K562 (cell line): Measurements from ENCODE around the gene EEF2K. TPM values are rescaled to one million over a fixed set of nuclear protein-coding genes. Genes with fewer than 3 reads are reported as not detected.

ENCODE experiments used
- ATAC-seq: fragments of 200-7000 bp; cut with Tn5 transposase; 3 replicates; pipeline ENCODE4 v1.9.1; 2020; ENCODE audit warnings: moderate library complexity
- BruUV-seq: library from RNA; stranded (reverse); fragments of 400-500 nt; replicated peaks from 2 replicates; lab custom pipeline; 2021; lab: Mats Ljungman, UMichigan
- CTCF ChIA-PET: fragments of 300-600 bp; formaldehyde crosslinking; extraction: SDS; loops from one replicate; lab custom pipeline; 2021; ENCODE audit warnings: low intra/inter-chr PET ratio; lab: Yijun Ruan, JAX
- POLR2A ChIA-PET: fragments of 300-600, 350-650 bp; sonication (Branson Sonifier 250); formaldehyde crosslinking; extraction: SDS; loops from one replicate; lab custom pipeline; 2021; ENCODE audit warnings: antibody characterized with exemption, inconsistent platforms; lab: Yijun Ruan, JAX
- DNase-seq, 4 experiments: peaks; one replicate each; pipeline versions ENCODE4 v3.0.0 to v3.0.0-alpha.2; 2011 to 2018; ENCODE audit warnings: low spot score in 3 of 4, mixed read lengths in 3 of 4; ENCODE audit errors: extremely low read depth in 1 of 4
- FAIRE-seq: peaks from 2 replicates; lab custom pipeline; 2011; peaks lifted over from hg19 to GRCh38; lab: Jason Lieb, UNC
- H2AFZ ChIP-seq: 2 replicates; pipeline ENCODE4 v1.6.0; 2011; ENCODE audit warnings: low read depth, low read length, control low read depth, inconsistent platforms
- H3K27ac ChIP-seq: fragments of 200-600 bp; 3 replicates; pipeline ENCODE4 v1.8.0; 2011; ENCODE audit warnings: low read depth, mild to moderate bottlenecking, control low read depth, inconsistent platforms, low read length, moderate library complexity, mixed read lengths; ENCODE audit errors: extremely low read depth
- H3K27me3 ChIP-seq, 2 experiments: fragments of 300-600 bp in 1 of 2; 2 replicates in 1 of 2; 3 replicates in 1 of 2; pipeline versions ENCODE4 v1.6.0 to v1.8.0; 2011; ENCODE audit warnings: inconsistent platforms in 2 of 2, low read length in 2 of 2, mild to moderate bottlenecking in 1 of 2, mixed read lengths in 1 of 2, moderate library complexity in 1 of 2; ENCODE audit not compliant: control insufficient read depth in 2 of 2, insufficient read depth in 2 of 2
- H3K36me3 ChIP-seq: fragments of 300-600 bp; 3 replicates; pipeline ENCODE4 v1.8.0; 2011; ENCODE audit warnings: mild to moderate bottlenecking, low read length, inconsistent platforms; ENCODE audit not compliant: control insufficient read depth, insufficient read depth
- H3K4me1 ChIP-seq, 2 experiments: fragments of 200-600 bp in 1 of 2; replicated peaks in 1 of 2; 2 replicates in 1 of 2; 3 replicates in 1 of 2; pipeline versions ENCODE4 v1.5.1 to v1.8.0; 2011; ENCODE audit warnings: inconsistent platforms in 2 of 2, low read length in 2 of 2, mild to moderate bottlenecking in 1 of 2, mixed read lengths in 1 of 2, moderate library complexity in 1 of 2; ENCODE audit not compliant: control insufficient read depth in 2 of 2, insufficient read depth in 2 of 2
- H3K4me2 ChIP-seq: 2 replicates; pipeline ENCODE4 v1.6.1; 2011; ENCODE audit warnings: low read length, control low read depth, inconsistent platforms, mixed read lengths; ENCODE audit not compliant: insufficient read depth
- H3K4me3 ChIP-seq: fragments of 200-600 bp; sonication (generic), shearing (Covaris generic); 2 replicates; pipeline ENCODE4 v1.5.1; 2016; ENCODE audit warnings: control low read depth, inconsistent platforms
- H3K79me2 ChIP-seq: fragments of 200-600 bp; 3 replicates; pipeline ENCODE4 v1.8.0; 2011; ENCODE audit warnings: low read length, inconsistent platforms; ENCODE audit not compliant: control insufficient read depth, insufficient read depth
- H3K9ac ChIP-seq, 2 experiments: 2 replicates each; pipeline versions ENCODE4 v1.6.0 to v1.6.1; 2011; ENCODE audit warnings: low read depth in 2 of 2, low read length in 2 of 2, control low read depth in 1 of 2, inconsistent platforms in 1 of 2, mild to moderate bottlenecking in 1 of 2, mixed read lengths in 1 of 2; ENCODE audit not compliant: insufficient read depth in 1 of 2
- H3K9me1 ChIP-seq: one replicate; pipeline ENCODE4 v1.6.0; 2011; ENCODE audit warnings: inconsistent platforms, mild to moderate bottlenecking, low read length, moderate library complexity; ENCODE audit not compliant: control insufficient read depth, insufficient read depth
- H3K9me3 ChIP-seq: replicated peaks from 2 replicates; pipeline ENCODE4 v1.5.1; 2011; ENCODE audit warnings: low read depth, low read length, inconsistent platforms; ENCODE audit not compliant: control insufficient read depth, insufficient read depth
- H4K20me1 ChIP-seq: replicated peaks from 2 replicates; pipeline ENCODE4 v1.6.1; 2011; ENCODE audit warnings: low read length, inconsistent platforms, mixed read lengths; ENCODE audit not compliant: control insufficient read depth, insufficient read depth
- BRCA1 ChIP-seq, 2 experiments: fragments of 450-650 bp in 1 of 2; sonication (generic) in 1 of 2; formaldehyde crosslinking in 1 of 2; IDR thresholded peaks; 2 replicates each; pipeline versions ENCODE4 v1.5.0 to v1.6.1; 2017 to 2020; ENCODE audit warnings: mild to moderate bottlenecking in 1 of 2, missing genetic modification reagents in 1 of 2
- CEBPB ChIP-seq: fragments of 450-650 bp; IDR thresholded peaks from 2 replicates; pipeline ENCODE4 v1.6.1; 2016; ENCODE audit warnings: missing genetic modification characterization, missing compliant biosample characterization
- FOXA3 ChIP-seq, 2 experiments: fragments of 450-650 bp in 1 of 2; sonication (generic) in 1 of 2; formaldehyde crosslinking; IDR thresholded peaks in 1 of 2; conservative IDR thresholded peaks in 1 of 2; 2 replicates each; pipeline versions ENCODE4 v1.4.0 to v1.8.0; 2020 to 2022; ENCODE audit warnings: mild to moderate bottlenecking in 2 of 2, missing genetic modification reagents in 1 of 2
- FOXK2 ChIP-seq, 2 experiments: fragments of 450-650 bp; IDR thresholded peaks in 1 of 2; conservative IDR thresholded peaks in 1 of 2; 2 replicates each; pipeline ENCODE4 v1.6.1; 2016; ENCODE audit warnings: low read depth in 2 of 2, mild to moderate bottlenecking in 1 of 2
- RCOR1 ChIP-seq, 2 experiments: IDR thresholded peaks; 2 replicates each; pipeline ENCODE4 v1.6.1; 2012; ENCODE audit warnings: low read depth in 2 of 2, low read length in 2 of 2, borderline replicate concordance in 1 of 2, improper control_type of control experiment in 1 of 2
- SAP30 ChIP-seq: fragments of 200-600 bp; sonication (generic); IDR thresholded peaks from 2 replicates; pipeline ENCODE4 v1.6.1; 2012; ENCODE audit warnings: borderline replicate concordance, low read depth, mild to moderate bottlenecking, moderate library complexity, low read length, control low read depth, inconsistent platforms; ENCODE audit not compliant: insufficient read depth, poor library complexity, severe bottlenecking
- ZNF347 ChIP-seq: fragments of 450-650 bp; formaldehyde crosslinking; IDR thresholded peaks from 2 replicates; pipeline ENCODE4 v1.4.0; 2020; ENCODE audit warnings: low read depth, mild to moderate bottlenecking, moderate library complexity
- WGBS: fragments of 100-300 bp; shearing (Covaris generic); methylation state at CpG from one replicate; pipeline ENCODE4 v1.1.6; 2016; ENCODE audit warnings: low coverage, mixed read lengths; ENCODE audit not compliant: insufficient coverage; ENCODE audit errors: missing lambda C conversion rate; 5-methylcytosine and 5-hydroxymethylcytosine counted together
- in situ Hi-C: fragments of 300-500 bp; cut with MboI; formaldehyde crosslinking; loops from 4 replicates; pipeline ENCODE4 v1.15.0; 2018; ENCODE audit warnings: inconsistent platforms, mixed read lengths
- intact Hi-C: fragments of 100-400 bp; cut with micrococcal nuclease; formaldehyde crosslinking; loops from 2 replicates; pipeline ENCODE4 v1.14.2; 2022
- polyA plus RNA-seq, 8 experiments: library from polyadenylated mRNA; depleted of rRNA in 4 of 8; stranded (reverse) in 5 of 8; unstranded in 3 of 8; fragments of >200 nt; fragmentation: Nextera tagmentation in 2 of 8; fragmentation: Illumina TruSeq in 1 of 8; extraction: Ambion mirVana in 2 of 8; extraction: Trizol in 1 of 8; gene quantifications; 2 replicates each; pipeline versions ENCODE4 v1.2.1 to v1.2.3, GENCODE V29; 2011 to 2014; ENCODE audit warnings: inconsistent platforms in 1 of 8, missing spikeins in 1 of 8
- total RNA-seq, 7 experiments: library from RNA; depleted of rRNA in 6 of 7; stranded (reverse); fragments of >200 nt in 6 of 7; fragmentation: Illumina TruSeq in 2 of 7; extraction: Trizol in 2 of 7; gene quantifications; 2 replicates each; pipeline versions ENCODE4 v1.2.1 to v1.2.3, GENCODE V29; 2011 to 2021; ENCODE audit warnings: low replicate concordance in 1 of 7
- TF ChIP-seq, protein P1 (sequence below): IDR thresholded peaks from 2 replicates; pipeline ENCODE4 v1.6.1; 2011; ENCODE audit warnings: borderline replicate concordance, low read depth, mild to moderate bottlenecking, moderate library complexity, low read length; ENCODE audit not compliant: insufficient read depth, poor library complexity, severe bottlenecking
- TF ChIP-seq, protein P2 (sequence below): sonication (generic); formaldehyde crosslinking; IDR thresholded peaks from 2 replicates; pipeline ENCODE4 v1.8.0; 2022; ENCODE audit warnings: missing genetic modification reagents, mild to moderate bottlenecking, moderate library complexity, borderline replicate concordance
- TF ChIP-seq, protein P3 (sequence below), 3 experiments: IDR thresholded peaks in 2 of 3; conservative IDR thresholded peaks in 1 of 3; 2 replicates each; pipeline ENCODE4 v1.5.1; 2011 to 2012; ENCODE audit warnings: low read length in 3 of 3, mild to moderate bottlenecking in 3 of 3, control low read depth in 2 of 3, improper control_type of control experiment in 1 of 3, inconsistent platforms in 1 of 3, low read depth in 1 of 3, mixed read lengths in 1 of 3, moderate library complexity in 1 of 3; ENCODE audit not compliant: insufficient read depth in 2 of 3
- TF ChIP-seq, protein P4 (sequence below), 2 experiments: fragments of 450-650 bp; conservative IDR thresholded peaks; 2 replicates each; pipeline ENCODE4 v1.6.1; 2017; ENCODE audit warnings: mild to moderate bottlenecking in 2 of 2, moderate library complexity in 2 of 2

The EEF2K gene
- total and polyA plus RNA-seq, 9 of the 15 experiments (the other 6 are each of a cell fraction or from before 2014, with no cell fraction given) = 3.0 to 35.2 (median 12.2) TPM

DNA sequence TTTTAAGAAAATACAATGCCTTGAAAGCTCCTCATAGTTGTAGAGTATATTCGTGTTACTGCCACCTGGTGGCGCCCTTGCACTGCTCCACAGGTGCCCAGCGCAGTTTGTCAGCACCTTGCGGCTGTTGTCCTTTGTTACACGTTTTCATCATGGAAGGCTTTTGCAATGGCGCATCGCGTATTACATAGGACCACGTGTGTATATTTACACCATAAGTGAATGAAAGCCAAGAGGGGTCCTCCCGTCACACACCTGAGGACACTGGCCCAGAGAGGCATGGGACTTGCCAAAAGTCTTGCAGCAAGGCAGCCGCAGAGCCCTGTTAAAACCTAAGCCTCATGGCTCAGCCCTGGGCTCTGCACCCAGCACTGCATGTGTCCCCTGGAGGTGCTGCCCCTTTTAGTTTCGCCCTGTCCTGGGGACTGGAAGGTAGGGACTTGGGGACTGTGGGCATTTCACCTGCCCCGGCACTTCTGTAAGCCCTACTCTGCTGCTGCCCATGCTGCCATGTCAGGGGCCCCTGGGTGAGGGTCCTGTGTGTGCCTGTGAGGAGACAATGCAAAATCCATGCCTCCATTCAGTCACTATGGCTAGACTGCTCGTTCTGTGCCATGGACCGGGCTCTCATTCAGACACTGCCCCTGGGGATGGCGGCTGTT is 115.4 kb downstream of the EEF2K start:
- POLR2A ChIA-PET = interaction anchor here (0.7 to 1.6 kb wide), 4 partner anchors 8 to 137 kb away, joined by 3 to 5 read pairs (median 4); no protein-coding TSS in a partner anchor
- H3K9me3 ChIP-seq = no peaks in the 10 kb centered on the region
- CTCF ChIA-PET = interaction anchor here (0.6 to 1.1 kb wide), 5 partner anchors 767 to 1472 kb away, joined by 3 to 9 read pairs (median 4); partner anchors contain the start of gene LDAF1
- WGBS = 56% methylated on average over 15 of the region's 16 CpGs
- H4K20me1 ChIP-seq = peaks cover 24% of the 10 kb centered on the region
- H3K4me1 ChIP-seq = no peaks in the 10 kb centered on the region; a peak in 2 of 5 replicates
- no peak overlapping the region for H3K4me3 ChIP-seq
- H2AFZ ChIP-seq = no peak overlapping the region
- H3K9me1 ChIP-seq = no peaks in the 10 kb centered on the region
- BruUV-seq = no TSS peak
- peak; percentile 66 to 76 (median 70) for DNase-seq
- in situ Hi-C loops (no loop called here), intact Hi-C loops (loop anchor here (2.0 to 10.0 kb wide), 2 partner anchors 1137 to 1165 kb away; no protein-coding TSS in a partner anchor)
- H3K36me3 ChIP-seq = peaks cover 97% of the 10 kb centered on the region
- H3K4me2 ChIP-seq = no peak overlapping the region
- no peak overlapping the region; a peak in 1 of 4 replicates for H3K9ac ChIP-seq
- FAIRE-seq = peak; percentile 96
- H3K27me3 ChIP-seq = no peaks in the 10 kb centered on the region
- ATAC-seq = peak; percentile 91
- no peak overlapping the region for H3K27ac ChIP-seq
- peaks cover 18% of the 10 kb centered on the region for H3K79me2 ChIP-seq
- TF ChIP-seq RCOR1 (IDR thresholded peaks at IDR 0.05; ENCODE audit: borderline replicate concordance in 1 of 2, low read depth in 2 of 2, low read length in 2 of 2) (0 out of 4 replicates have a peak, but pooled peaks of 1 of the 2 experiments have one; percentile 18), FOXK2 (conservative IDR thresholded peaks at IDR 0.05 in 1 of 2, IDR thresholded peaks at IDR 0.05 in 1 of 2; ENCODE audit: low read depth in 2 of 2) (peak; percentile 68 to 78), SAP30 (no peak), ZNF347 (CRISPR knock-in tag) (no peak), BRCA1 (IDR thresholded peaks at IDR 0.05) (no peak), BRCA1 (CRISPR knock-in tag; IDR thresholded peaks at IDR 0.05) (no peak), FOXA3 (CRISPR knock-in tag; conservative IDR thresholded peaks at IDR 0.05 in 1 of 2, IDR thresholded peaks at IDR 0.05 in 1 of 2) (peak in 1 of 2 experiments; percentile 72; a peak in 2 of 4 replicates), CEBPB (tag) (0 out of 2 replicates have a peak, but pooled peaks have one; percentile 11)
- TF ChIP-seq, protein P1, sequence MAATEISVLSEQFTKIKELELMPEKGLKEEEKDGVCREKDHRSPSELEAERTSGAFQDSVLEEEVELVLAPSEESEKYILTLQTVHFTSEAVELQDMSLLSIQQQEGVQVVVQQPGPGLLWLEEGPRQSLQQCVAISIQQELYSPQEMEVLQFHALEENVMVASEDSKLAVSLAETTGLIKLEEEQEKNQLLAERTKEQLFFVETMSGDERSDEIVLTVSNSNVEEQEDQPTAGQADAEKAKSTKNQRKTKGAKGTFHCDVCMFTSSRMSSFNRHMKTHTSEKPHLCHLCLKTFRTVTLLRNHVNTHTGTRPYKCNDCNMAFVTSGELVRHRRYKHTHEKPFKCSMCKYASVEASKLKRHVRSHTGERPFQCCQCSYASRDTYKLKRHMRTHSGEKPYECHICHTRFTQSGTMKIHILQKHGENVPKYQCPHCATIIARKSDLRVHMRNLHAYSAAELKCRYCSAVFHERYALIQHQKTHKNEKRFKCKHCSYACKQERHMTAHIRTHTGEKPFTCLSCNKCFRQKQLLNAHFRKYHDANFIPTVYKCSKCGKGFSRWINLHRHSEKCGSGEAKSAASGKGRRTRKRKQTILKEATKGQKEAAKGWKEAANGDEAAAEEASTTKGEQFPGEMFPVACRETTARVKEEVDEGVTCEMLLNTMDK = peak; percentile 55
- TF ChIP-seq, protein P2, sequence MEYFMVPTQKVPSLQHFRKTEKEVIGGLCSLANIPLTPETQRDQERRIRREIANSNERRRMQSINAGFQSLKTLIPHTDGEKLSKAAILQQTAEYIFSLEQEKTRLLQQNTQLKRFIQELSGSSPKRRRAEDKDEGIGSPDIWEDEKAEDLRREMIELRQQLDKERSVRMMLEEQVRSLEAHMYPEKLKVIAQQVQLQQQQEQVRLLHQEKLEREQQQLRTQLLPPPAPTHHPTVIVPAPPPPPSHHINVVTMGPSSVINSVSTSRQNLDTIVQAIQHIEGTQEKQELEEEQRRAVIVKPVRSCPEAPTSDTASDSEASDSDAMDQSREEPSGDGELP (CRISPR knock-in tag) = peak; percentile 17; the same call in 1 of the 2 replicates
- TF ChIP-seq, protein P3, sequence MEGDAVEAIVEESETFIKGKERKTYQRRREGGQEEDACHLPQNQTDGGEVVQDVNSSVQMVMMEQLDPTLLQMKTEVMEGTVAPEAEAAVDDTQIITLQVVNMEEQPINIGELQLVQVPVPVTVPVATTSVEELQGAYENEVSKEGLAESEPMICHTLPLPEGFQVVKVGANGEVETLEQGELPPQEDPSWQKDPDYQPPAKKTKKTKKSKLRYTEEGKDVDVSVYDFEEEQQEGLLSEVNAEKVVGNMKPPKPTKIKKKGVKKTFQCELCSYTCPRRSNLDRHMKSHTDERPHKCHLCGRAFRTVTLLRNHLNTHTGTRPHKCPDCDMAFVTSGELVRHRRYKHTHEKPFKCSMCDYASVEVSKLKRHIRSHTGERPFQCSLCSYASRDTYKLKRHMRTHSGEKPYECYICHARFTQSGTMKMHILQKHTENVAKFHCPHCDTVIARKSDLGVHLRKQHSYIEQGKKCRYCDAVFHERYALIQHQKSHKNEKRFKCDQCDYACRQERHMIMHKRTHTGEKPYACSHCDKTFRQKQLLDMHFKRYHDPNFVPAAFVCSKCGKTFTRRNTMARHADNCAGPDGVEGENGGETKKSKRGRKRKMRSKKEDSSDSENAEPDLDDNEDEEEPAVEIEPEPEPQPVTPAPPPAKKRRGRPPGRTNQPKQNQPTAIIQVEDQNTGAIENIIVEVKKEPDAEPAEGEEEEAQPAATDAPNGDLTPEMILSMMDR (IDR thresholded peaks at IDR 0.05 in 2 of 3, conservative IDR thresholded peaks at IDR 0.05 in 1 of 3; ENCODE audit: insufficient read depth in 2 of 3, low read depth in 1 of 3, low read length in 3 of 3) = peak; percentile 96 to 98 (median 97)
- TF ChIP-seq, protein P4, sequence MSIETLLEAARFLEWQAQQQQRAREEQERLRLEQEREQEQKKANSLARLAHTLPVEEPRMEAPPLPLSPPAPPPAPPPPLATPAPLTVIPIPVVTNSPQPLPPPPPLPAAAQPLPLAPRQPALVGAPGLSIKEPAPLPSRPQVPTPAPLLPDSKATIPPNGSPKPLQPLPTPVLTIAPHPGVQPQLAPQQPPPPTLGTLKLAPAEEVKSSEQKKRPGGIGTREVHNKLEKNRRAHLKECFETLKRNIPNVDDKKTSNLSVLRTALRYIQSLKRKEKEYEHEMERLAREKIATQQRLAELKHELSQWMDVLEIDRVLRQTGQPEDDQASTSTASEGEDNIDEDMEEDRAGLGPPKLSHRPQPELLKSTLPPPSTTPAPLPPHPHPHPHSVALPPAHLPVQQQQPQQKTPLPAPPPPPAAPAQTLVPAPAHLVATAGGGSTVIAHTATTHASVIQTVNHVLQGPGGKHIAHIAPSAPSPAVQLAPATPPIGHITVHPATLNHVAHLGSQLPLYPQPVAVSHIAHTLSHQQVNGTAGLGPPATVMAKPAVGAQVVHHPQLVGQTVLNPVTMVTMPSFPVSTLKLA (conservative IDR thresholded peaks at IDR 0.05) = peak in 1 of 2 experiments; percentile 79; a peak in 3 of 4 replicates
